ENCODE results near the gene TOLLIP.
A peak's percentile ranks its signal among the peaks of the same experiment; 100 is the strongest.

TOLLIP gene

GRCh38 chr11:1290052-1291040, 19.1 kb downstream of the TOLLIP start:
- Histone ChIP-seq H2AFZ (ENCODE audit: low read length) (no peak overlapping the region), H2AK5ac (ENCODE audit: low read depth, low read length) (no peak overlapping the region), H4K91ac (ENCODE audit: low read depth, low read length, poor library complexity) (no peak overlapping the region), H3K79me1 (ENCODE audit: low read depth, low read length) (peaks cover 18% of the 10 kb centered on the region), H2BK12ac (ENCODE audit: low read length) (no peak overlapping the region), H3K36me3 (replicated peaks in 1 of 2; ENCODE audit: control insufficient read depth in 2 of 2, insufficient read depth in 2 of 2, low read length in 2 of 2) (peaks cover 40 to 70% of the 10 kb centered on the region in 2 donors), H3K14ac (ENCODE audit: low read length) (no peak overlapping the region), H2BK5ac (ENCODE audit: low read length) (no peak overlapping the region), H3K4me1 (ENCODE audit: control insufficient read depth in 2 of 2, insufficient read depth in 1 of 2, low read depth in 1 of 2, low read length in 2 of 2) (no peaks in the 10 kb centered on the region), H3K4me3 (ENCODE audit: low read length in 2 of 2) (no peak overlapping the region), H3K4me2 (ENCODE audit: insufficient read depth, low read length, poor library complexity, severe bottlenecking) (no peak overlapping the region), H2BK120ac (ENCODE audit: low read depth, low read length) (no peak overlapping the region), H3K27ac (replicated peaks; ENCODE audit: low read length) (no peak overlapping the region), H3K23ac (ENCODE audit: low read depth, low read length, poor library complexity) (no peak overlapping the region), H4K8ac (ENCODE audit: low read depth, low read length) (no peak overlapping the region), H3K27me3 (ENCODE audit: control insufficient read depth in 3 of 3, insufficient read depth in 3 of 3, low read depth in 1 of 3, low read length in 3 of 3) (no peaks in the 10 kb centered on the region), H3K9me3 (replicated peaks in 1 of 2; ENCODE audit: control insufficient read depth in 2 of 2, insufficient read depth in 1 of 2, low read depth in 1 of 2, low read length in 2 of 2) (no peaks in the 10 kb centered on the region), H3K18ac (ENCODE audit: low read length) (no peak overlapping the region), H3K9ac (ENCODE audit: low read depth, low read length, poor library complexity) (no peak overlapping the region), H2BK15ac (ENCODE audit: low read length) (no peak overlapping the region), H3K4ac (ENCODE audit: low read length) (no peak overlapping the region)
- no CpG with 5 or more reads among the region's 43 CpGs for WGBS, 2 donors (ENCODE audit: extremely low coverage in 2 of 2, insufficient read length in 2 of 2, insufficient replicate concordance in 1 of 2)
- no peak for DNase-seq (ENCODE audit: low spot score)

GRCh38 chr11:1289211-1289935, 20.1 kb downstream of the TOLLIP start:
- Histone ChIP-seq H3K4me3 (ENCODE audit: low read length in 2 of 2) (no peak overlapping the region), H3K4ac (ENCODE audit: low read length) (no peak overlapping the region), H3K9me3 (replicated peaks in 1 of 2; ENCODE audit: control insufficient read depth in 2 of 2, insufficient read depth in 1 of 2, low read depth in 1 of 2, low read length in 2 of 2) (no peaks in the 10 kb centered on the region), H3K79me1 (ENCODE audit: low read depth, low read length) (peaks cover 21% of the 10 kb centered on the region), H3K27me3 (ENCODE audit: control insufficient read depth in 3 of 3, insufficient read depth in 3 of 3, low read depth in 1 of 3, low read length in 3 of 3) (no peaks in the 10 kb centered on the region), H3K27ac (replicated peaks; ENCODE audit: low read length) (no peak overlapping the region), H2BK120ac (ENCODE audit: low read depth, low read length) (no peak overlapping the region), H3K4me2 (ENCODE audit: insufficient read depth, low read length, poor library complexity, severe bottlenecking) (no peak overlapping the region), H3K18ac (ENCODE audit: low read length) (no peak overlapping the region), H4K91ac (ENCODE audit: low read depth, low read length, poor library complexity) (no peak overlapping the region), H2AFZ (ENCODE audit: low read length) (no peak overlapping the region), H3K14ac (ENCODE audit: low read length) (no peak overlapping the region), H3K9ac (ENCODE audit: low read depth, low read length, poor library complexity) (no peak overlapping the region), H2AK5ac (ENCODE audit: low read depth, low read length) (no peak overlapping the region), H2BK5ac (ENCODE audit: low read length) (no peak overlapping the region), H3K36me3 (replicated peaks in 1 of 2; ENCODE audit: control insufficient read depth in 2 of 2, insufficient read depth in 2 of 2, low read length in 2 of 2) (peaks cover 44 to 77% of the 10 kb centered on the region in 2 donors), H2BK12ac (ENCODE audit: low read length) (no peak overlapping the region), H3K23ac (ENCODE audit: low read depth, low read length, poor library complexity) (peak overlapping the region; percentile 65), H3K4me1 (ENCODE audit: control insufficient read depth in 2 of 2, insufficient read depth in 1 of 2, low read depth in 1 of 2, low read length in 2 of 2) (no peaks in the 10 kb centered on the region), H2BK15ac (ENCODE audit: low read length) (no peak overlapping the region), H4K8ac (ENCODE audit: low read depth, low read length) (peak overlapping the region; percentile 72)
- WGBS, 2 donors (ENCODE audit: extremely low coverage in 2 of 2, insufficient read length in 2 of 2, insufficient replicate concordance in 1 of 2), result no CpG with 5 or more reads among the region's 33 CpGs
- no peak for DNase-seq (ENCODE audit: low spot score)

- no peak overlapping the region for H3K4me3 ChIP-seq (ENCODE audit: low read length in 2 of 2)
- H3K23ac ChIP-seq (ENCODE audit: low read depth, low read length, poor library complexity), result peak overlapping the region; percentile 43
- H4K8ac ChIP-seq (ENCODE audit: low read depth, low read length), result no peak overlapping the region
- no peaks in the 10 kb centered on the region for H3K4me1 ChIP-seq (ENCODE audit: control insufficient read depth in 2 of 2, insufficient read depth in 1 of 2, low read depth in 1 of 2, low read length in 2 of 2)
- H2BK120ac ChIP-seq (ENCODE audit: low read depth, low read length), result no peak overlapping the region
- H4K91ac ChIP-seq (ENCODE audit: low read depth, low read length, poor library complexity), result no peak overlapping the region
- WGBS, 2 donors (ENCODE audit: extremely low coverage in 2 of 2, insufficient read length in 2 of 2, insufficient replicate concordance in 1 of 2), result no CpG with 5 or more reads among the region's 30 CpGs
- no peak overlapping the region for H3K9ac ChIP-seq (ENCODE audit: low read depth, low read length, poor library complexity)
- no peak overlapping the region for H3K27ac ChIP-seq (replicated peaks; ENCODE audit: low read length)
- H2BK5ac ChIP-seq (ENCODE audit: low read length), result no peak overlapping the region
- no peaks in the 10 kb centered on the region for H3K9me3 ChIP-seq (replicated peaks in 1 of 2; ENCODE audit: control insufficient read depth in 2 of 2, insufficient read depth in 1 of 2, low read depth in 1 of 2, low read length in 2 of 2)
- no peak overlapping the region for H3K18ac ChIP-seq (ENCODE audit: low read length)
- H2BK12ac ChIP-seq (ENCODE audit: low read length), result no peak overlapping the region
- no peak for DNase-seq (ENCODE audit: low spot score)
- no peaks in the 10 kb centered on the region for H3K27me3 ChIP-seq (ENCODE audit: control insufficient read depth in 3 of 3, insufficient read depth in 3 of 3, low read depth in 1 of 3, low read length in 3 of 3)
- H2AK5ac ChIP-seq (ENCODE audit: low read depth, low read length), result no peak overlapping the region
- H3K36me3 ChIP-seq (replicated peaks in 1 of 2; ENCODE audit: control insufficient read depth in 2 of 2, insufficient read depth in 2 of 2, low read length in 2 of 2), result peaks cover 41 to 79% of the 10 kb centered on the region in 2 donors
- H2BK15ac ChIP-seq (ENCODE audit: low read length), result no peak overlapping the region
- no peak overlapping the region for H3K4me2 ChIP-seq (ENCODE audit: insufficient read depth, low read length, poor library complexity, severe bottlenecking)
- H3K14ac ChIP-seq (ENCODE audit: low read length), result no peak overlapping the region
- no peak overlapping the region for H2AFZ ChIP-seq (ENCODE audit: low read length)
- peaks cover 19% of the 10 kb centered on the region for H3K79me1 ChIP-seq (ENCODE audit: low read depth, low read length)
- no peak overlapping the region for H3K4ac ChIP-seq (ENCODE audit: low read length)
Measured at GRCh38 chr11:1288426-1289151, 20.8 kb downstream of the TOLLIP start.
